Endothelial cell of hepatic sinusoid (primary cell): ENCODE results near the gene ADAM22.
"Not testable (repeated sequence)": the region's sequence is repeated elsewhere in the genome, so short reads cannot be mapped to it uniquely, and the experiment has no call there.

Experiments
- in situ Hi-C: cut with HindIII; loops from 2 replicates; pipeline ENCODE4 v1.10.0; 2017; ENCODE audit warnings: low sequenced_read_pairs

ADAM22 gene

GRCh38 chr7:87933953-87934698 is at the start of gene ADAM22:
Gene ADAM22, plus strand, starts transcription at chr7:87934251. Its CDS starts 215 bp downstream, at chr7:87934466.
- in situ Hi-C loops: no loop called here

DNA sequence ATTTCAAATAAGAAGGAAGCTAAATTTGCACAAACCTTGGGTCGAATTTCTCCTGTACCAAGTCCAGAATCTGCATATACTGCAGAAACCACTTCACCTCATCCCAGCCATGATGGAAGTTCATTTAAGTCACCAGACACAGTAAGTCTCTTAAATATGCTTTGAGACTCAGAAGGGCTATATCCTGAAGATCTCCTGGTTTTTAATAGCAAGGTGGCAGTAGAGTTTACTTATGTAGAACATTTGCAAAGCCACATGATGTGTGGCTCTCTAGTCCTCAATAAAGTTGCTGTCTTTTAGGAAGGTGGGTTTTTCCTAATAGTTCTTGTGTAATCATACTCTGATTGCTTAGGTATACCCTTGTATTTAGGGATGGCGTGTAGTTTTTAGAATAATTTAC is 49.0 kb upstream of the ADAM22 start:
- in situ Hi-C loops: no loop called here

DNA sequence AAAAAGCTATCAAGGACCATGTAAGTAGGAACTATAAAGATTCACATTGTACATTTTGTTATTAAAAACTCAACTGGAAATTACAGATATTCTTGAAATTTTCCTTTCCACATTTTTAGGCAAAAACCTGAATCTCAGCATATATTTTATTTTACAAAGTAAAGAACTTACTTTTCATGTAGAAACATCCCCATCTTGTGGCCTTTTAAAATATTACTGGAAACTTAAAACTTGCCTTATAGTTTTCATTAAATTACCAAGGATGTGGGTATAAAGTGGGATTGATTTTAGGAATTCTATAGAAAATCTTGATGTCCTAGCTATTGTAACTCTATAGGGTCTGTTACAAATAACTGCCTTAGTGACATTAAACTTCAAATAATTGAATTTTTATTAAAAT is 47.2 kb upstream of the ADAM22 start:
- in situ Hi-C loops: no loop called here

DNA sequence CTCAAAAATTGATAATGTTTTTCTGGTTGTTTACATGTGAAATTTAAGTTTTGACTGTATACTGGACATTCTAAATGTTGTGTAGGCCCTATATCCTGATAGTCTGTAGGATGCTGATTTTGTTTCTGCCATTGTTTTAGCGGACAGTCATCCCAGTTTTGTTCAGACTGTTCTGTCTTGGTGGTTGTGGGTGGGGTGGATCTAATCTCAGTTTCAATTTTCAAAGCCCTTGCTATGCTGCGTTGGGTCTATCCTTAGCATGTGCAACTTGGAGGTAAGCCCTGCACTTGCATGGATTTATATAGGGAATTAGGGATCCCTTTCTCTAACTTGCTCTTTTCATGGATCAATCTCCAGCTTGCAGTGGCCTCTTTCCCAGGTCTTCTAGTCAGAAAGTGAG is 38.7 kb upstream of the ADAM22 start:
- in situ Hi-C loops: no loop called here

DNA sequence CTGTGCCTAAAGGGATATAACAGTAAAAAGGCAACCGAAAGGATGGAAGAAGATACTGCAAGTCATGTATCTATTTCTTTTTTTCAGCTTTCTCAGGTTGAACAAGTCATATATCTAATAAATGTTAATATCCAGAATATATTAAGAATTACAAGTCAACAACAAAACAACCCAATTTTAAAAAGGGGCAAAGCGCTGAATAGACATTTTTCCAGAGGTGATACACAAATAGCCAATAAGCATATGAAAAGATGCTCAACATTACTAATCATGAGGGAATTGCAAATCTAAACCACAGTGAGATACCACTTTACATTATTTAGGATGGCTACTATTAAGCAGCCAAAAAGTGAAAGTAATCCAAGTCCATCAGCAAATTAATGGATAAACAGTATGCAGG is 34.8 kb upstream of the ADAM22 start:
- in situ Hi-C loops: no loop called here

DNA sequence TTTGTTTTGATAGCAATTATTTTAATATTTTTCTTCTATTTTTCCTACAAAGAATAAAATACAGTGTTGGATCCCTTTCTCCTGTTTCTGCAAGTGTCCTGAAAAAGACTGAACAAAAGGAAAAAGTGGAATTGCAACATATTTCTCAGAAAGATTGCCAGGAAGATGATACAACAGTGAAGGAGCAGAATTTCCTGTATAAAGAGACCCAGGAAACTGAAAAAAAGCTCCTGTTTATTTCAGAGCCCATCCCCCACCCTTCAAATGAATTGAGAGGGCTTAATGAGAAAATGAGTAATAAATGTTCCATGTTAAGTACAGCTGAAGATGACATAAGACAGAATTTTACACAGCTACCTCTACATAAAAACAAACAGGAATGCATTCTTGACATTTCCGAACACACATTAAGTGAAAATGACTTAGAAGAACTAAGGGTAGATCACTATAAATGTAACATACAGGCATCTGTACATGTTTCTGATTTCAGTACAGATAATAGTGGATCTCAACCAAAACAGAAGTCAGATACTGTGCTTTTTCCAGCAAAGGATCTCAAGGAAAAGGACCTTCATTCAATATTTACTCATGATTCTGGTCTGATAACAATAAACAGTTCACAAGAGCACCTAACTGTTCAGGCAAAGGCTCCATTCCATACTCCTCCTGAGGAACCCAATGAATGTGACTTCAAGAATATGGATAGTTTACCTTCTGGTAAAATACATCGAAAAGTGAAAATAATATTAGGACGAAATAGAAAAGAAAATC is 26.7 kb upstream of the ADAM22 start:
- in situ Hi-C loops: not testable (repeated sequence)

DNA sequence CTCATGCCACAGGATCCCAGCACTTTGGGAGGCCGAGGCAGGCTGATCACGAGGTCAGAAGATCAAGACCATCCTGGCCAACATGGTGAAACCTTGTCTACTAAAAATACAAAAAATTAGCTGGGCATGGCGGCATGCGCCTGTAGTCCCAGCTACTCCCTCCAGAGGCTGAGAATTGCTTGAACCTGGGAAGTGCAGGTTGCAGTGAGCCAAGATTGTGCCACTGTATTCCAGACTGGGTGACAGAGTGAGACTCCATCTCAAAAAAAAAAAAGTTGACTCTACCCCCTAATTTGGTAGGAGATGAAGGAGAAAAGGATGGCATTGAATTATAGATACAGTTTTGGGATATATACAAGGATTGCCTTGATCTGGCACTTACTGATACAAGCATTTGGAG is 25.2 kb upstream of the ADAM22 start:
- in situ Hi-C loops: not testable (repeated sequence)

DNA sequence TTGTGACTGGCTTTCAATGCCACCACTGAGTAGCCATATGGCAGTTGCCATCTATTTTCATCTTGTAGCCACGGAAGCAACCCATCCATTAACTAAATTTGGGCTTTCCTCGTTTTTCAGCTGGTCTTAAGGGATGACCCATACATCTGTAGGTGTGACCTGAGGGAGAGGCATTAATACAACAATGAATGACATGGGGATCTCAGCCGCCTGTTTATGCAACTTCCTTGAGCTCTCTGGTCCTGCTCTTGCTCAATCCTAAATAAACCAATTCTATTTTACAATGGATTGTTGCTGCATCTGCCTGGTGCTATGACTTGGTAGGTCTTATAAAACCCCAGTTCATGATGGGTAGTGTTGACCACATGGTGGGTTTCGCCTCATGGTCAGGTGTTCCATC is 21.9 kb upstream of the ADAM22 start:
- in situ Hi-C loops: no loop called here

- in situ Hi-C loops: no loop called here
Measured at GRCh38 chr7:87918740-87919139, 15.3 kb upstream of the ADAM22 start.

- in situ Hi-C loops: no loop called here
Measured at GRCh38 chr7:87919875-87920274, 14.2 kb upstream of the ADAM22 start.

DNA sequence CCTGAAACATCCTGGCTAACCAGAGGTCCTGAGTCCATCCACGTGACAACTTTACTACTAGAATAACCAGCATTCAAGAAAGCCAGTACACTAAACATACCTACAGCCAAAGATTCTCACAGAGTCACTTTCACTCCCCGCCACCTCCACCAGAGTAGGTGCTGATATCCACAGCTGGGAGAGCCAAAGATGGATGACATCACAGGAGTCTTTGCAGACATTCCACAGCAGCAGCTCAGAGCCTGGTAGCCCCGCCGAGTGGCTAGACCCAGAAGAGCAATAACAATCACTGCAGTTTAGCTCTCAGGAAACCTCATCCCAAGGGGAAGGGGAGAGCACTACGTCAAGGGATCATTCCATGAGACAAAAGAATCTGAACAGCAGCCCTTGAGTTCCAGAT is 13.5 kb upstream of the ADAM22 start:
- in situ Hi-C loops: no loop called here

DNA sequence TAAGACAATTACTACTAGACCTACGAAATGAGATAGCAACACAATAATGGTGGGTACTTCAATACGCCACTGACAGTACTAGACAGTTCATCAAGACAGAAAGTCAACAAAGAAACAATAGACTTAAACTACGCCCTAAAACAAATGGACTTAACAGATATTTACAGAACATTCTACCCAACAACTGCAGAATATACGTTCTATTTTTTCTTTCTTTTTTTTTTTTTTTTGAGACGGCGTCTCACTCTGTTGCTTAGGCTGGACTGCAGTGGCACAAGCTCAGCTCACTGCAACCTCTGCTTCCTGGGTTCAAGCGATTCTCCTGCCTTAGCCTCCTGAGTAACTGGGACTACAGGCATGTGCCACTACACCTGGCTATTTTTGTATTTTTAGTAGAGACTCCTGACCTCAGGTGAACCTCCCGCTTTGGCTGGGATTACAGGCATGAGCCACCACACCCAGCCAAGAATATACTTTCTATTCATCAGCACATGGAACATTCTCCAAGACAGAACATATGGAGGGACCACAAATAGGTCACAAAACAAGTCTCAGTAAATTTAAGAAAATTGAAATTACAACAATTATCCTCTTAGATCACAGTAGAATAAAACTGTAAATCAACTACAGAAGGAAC is 11.2 kb upstream of the ADAM22 start:
- in situ Hi-C loops: not testable (repeated sequence)

DNA sequence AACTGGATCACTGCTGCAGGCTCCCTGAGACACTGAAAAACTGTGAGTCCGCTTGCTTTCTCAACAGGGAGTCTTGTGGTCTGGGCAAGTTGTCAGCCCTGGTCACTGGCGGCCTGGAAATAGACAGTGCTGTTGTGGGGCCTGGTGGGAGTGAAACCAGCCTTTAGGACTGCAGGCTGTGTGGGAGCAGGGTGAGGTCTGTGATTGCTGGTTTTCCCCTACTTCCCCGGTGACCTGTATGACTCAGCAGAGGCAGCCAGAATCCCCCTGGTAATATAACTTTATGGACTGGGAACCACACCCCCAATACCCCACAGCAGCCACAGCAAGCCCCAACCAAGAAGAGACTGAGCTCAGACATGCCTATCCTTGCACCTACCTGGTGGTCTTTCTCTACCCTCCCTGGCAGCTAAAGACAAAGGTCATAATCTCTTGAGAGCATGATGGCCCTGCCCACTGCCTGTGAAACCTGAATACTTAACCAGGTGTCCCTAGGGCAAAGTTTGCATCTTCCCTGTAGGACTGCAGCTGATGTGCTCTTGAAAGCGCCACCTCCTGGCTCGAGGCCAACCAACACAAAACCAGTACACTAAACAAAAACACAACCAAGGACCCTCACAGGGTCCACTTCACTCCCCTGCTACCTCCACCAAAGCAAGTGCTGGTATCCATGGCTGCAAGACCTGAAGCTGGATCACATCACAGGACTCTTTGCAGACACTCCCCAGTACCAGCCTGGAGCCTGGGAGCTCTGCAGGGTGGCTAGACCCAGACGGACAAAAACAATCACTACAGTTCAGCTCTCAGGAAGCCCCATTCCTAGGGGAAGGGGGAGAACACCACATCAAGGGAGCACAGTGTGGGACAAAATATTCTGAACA is 7.2 kb upstream of the ADAM22 start:
- in situ Hi-C loops: no loop called here

GRCh38 chr7:87933605-87933952 is 472 bp upstream of the ADAM22 start:
- in situ Hi-C loops: no loop called here

- in situ Hi-C loops: no loop called here
Measured at GRCh38 chr7:87934699-87935383, 790 bp downstream of the ADAM22 start.

- in situ Hi-C loops: no loop called here
Measured at GRCh38 chr7:87935384-87935706, 1.3 kb downstream of the ADAM22 start.

DNA sequence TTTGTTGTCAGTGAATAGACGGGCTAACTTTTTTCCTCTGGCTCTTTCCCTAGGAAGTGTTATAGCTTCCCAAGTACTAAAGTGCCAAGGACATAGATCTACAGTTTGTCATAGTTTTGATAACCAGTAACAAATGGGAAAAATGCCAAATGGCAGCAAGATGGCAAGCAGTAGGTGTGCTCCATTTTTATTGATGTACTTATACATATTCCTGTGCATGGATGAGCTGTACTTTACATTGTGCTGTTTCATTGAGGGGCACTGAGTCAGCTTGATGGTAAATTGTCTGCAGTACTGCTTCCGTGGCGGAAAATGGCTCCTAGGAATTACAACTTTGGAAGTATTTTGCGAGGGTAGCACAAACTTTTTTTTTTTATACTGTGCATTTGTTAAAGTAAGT is 7.1 kb downstream of the ADAM22 start:
- in situ Hi-C loops: no loop called here

- in situ Hi-C loops: no loop called here
Measured at GRCh38 chr7:87944547-87944946, 10.5 kb downstream of the ADAM22 start.

DNA sequence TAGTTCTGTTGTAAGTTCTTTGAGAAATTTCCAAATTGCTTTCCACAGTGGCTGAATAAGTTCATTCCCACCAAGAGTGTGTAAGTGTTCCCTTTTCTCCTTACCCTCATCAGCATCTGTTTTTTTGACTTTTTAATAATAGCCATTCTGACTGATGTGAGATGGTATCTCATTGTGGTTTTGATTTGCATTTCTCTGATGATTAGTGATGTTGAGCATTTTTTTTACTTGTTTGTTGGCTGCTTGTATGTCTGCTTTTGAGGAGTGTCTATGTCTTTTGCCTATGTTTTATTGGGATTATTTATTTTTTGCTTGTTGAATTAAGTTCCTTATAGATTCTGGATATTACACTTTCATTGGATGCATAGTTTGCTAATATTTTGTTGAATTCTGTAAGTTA is 11.9 kb downstream of the ADAM22 start:
- in situ Hi-C loops: not testable (repeated sequence)

GRCh38 chr7:87948371-87948770 is 14.3 kb downstream of the ADAM22 start:
- in situ Hi-C loops: no loop called here

DNA sequence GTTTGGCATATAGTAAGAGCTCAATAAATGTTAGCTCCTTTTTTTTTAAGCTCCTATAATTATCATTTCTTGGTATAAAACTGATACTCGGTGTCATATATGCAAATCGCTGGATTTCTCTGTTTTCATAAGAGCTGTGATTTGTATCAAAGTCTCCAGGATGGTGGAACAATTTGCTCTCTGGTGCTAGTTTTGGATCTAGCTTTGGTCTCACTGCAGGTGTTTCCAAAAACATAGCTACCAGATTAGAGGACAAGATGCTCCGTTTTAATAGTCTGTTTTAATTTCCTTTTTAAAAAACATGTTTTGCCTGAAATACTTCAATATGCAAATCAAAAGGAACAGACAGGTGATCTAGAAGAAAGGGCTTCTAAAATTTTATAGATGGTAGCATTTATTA is 25.3 kb downstream of the ADAM22 start:
- in situ Hi-C loops: no loop called here
